K562 (cell line): ENCODE results near the gene ZFHX2.

Experiments used
- BCL6 ChIP-seq: fragments of 250-450 bp; sonication (Bioruptor Pico); IDR thresholded peaks from 2 replicates; pipeline ENCODE4 v1.4.0; 2020
- HMGN3 ChIP-seq: IDR thresholded peaks from 2 replicates; pipeline ENCODE4 v1.6.1; 2011; ENCODE audit warnings: borderline replicate concordance, low read depth, mild to moderate bottlenecking, mixed read lengths, low read length; ENCODE audit not compliant: insufficient read length; ENCODE audit errors: extremely low read depth
- MYNN ChIP-seq, 2 experiments: sonication (generic); formaldehyde crosslinking in 1 of 2; IDR thresholded peaks; 2 replicates each; pipeline versions ENCODE4 v1.5.0 to v1.6.1; 2016 to 2020; ENCODE audit warnings: antibody characterized with exemption in 1 of 2, missing genetic modification reagents in 1 of 2
- NR2C2 ChIP-seq, 2 experiments: fragments of 200-800 bp in 1 of 2; sonication (Bioruptor generic) in 1 of 2; sonication (generic) in 1 of 2; formaldehyde crosslinking in 1 of 2; IDR thresholded peaks; 2 replicates each; pipeline versions ENCODE4 v1.6.1 to v1.8.0; 2016 to 2022; ENCODE audit warnings: mild to moderate bottlenecking in 1 of 2, missing compliant biosample characterization in 1 of 2, missing genetic modification characterization in 1 of 2, missing genetic modification reagents in 1 of 2
- POLR2AphosphoS5 ChIP-seq: IDR thresholded peaks from 2 replicates; pipeline ENCODE4 v1.6.1; 2011; ENCODE audit warnings: mild to moderate bottlenecking, low read depth, low read length, moderate library complexity; ENCODE audit not compliant: control insufficient read depth, insufficient read depth
- RBFOX2 ChIP-seq: fragments of 200-400 bp; formaldehyde crosslinking; IDR thresholded peaks from 2 replicates; pipeline ENCODE4 v1.6.1; 2017; ENCODE audit warnings: low read depth, mild to moderate bottlenecking, low read length, moderate library complexity
- TCF3 ChIP-seq: sonication (generic); formaldehyde crosslinking; IDR thresholded peaks from 2 replicates; pipeline ENCODE4 v1.4.0; 2020; ENCODE audit warnings: mild to moderate bottlenecking, missing genetic modification reagents

DNA sequence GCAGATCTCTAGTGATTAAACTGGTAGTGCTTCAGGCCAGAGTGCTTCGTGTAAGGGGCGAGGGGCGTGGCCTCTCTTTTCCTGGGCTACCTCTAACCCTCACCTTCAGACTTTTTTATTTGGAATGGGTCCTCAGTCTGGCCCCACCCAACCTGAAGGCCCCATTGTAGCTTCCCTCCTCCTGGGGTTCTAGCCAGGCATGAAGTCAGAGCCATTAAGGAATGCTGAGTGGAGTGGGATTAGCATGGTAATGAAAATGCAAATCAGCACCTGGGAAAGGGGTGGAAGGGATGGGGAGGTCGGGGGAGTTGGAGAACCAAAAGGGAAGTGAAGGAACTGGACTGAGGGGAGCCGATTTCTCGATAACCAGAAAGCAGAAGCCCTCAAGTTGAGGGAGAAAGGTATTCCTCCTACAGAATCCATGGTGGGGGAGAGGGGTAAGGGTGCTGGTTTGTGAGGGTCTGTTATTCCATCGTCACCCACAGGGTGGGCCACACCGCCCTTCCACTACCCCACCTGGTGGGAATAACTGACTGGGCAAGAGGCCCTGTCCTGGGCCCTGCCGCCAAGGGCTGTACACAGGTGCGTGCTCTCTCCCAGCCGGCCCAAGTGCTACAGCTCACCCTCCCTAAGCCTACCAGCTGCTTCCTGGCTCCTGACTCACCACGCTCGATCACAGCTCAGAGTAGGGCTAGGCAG lies 14.1 kb downstream of the ZFHX2 start:
- no peak for TF ChIP-seq MYNN (IDR thresholded peaks at IDR 0.05)
- no peak for TF ChIP-seq MYNN (CRISPR knock-in tag; IDR thresholded peaks at IDR 0.05)
- no peak for TF ChIP-seq RBFOX2
- TF ChIP-seq BCL6, result no peak
- no peak for TF ChIP-seq POLR2AphosphoS5
- TF ChIP-seq HMGN3, result no peak
- no peak for TF ChIP-seq NR2C2 (CRISPR knock-in tag; IDR thresholded peaks at IDR 0.05)
- TF ChIP-seq NR2C2 (tag; IDR thresholded peaks at IDR 0.05), result no peak
- TF ChIP-seq TCF3, result no peak
